H9 (cell line): ENCODE data around the gene SLIT1. TPM values are rescaled to one million over a fixed set of nuclear protein-coding genes. Genes with fewer than 3 reads are reported as not detected.

Experiments used
- DNase-seq: peaks from one replicate; pipeline ENCODE4 v3.0.0-alpha.2; 2017
- H2AFZ ChIP-seq: one replicate; pipeline ENCODE4 v1.6.1; 2013; ENCODE audit warnings: mild to moderate bottlenecking, low read length, control low read depth, moderate library complexity
- H2AK5ac ChIP-seq: 2 replicates; pipeline ENCODE4 v1.6.1; 2013; ENCODE audit warnings: low read length, control low read depth, mixed read lengths; ENCODE audit not compliant: insufficient read length
- H2BK120ac ChIP-seq: one replicate; pipeline ENCODE4 v1.6.1; 2013; ENCODE audit warnings: low read depth, mild to moderate bottlenecking, low read length, control low read depth, inconsistent platforms; ENCODE audit not compliant: poor library complexity, severe bottlenecking
- H2BK12ac ChIP-seq: 2 replicates; pipeline ENCODE4 v1.6.1; 2013; ENCODE audit warnings: low read length, control low read depth, mixed read lengths, low read depth; ENCODE audit not compliant: insufficient read length
- H2BK15ac ChIP-seq: 2 replicates; pipeline ENCODE4 v1.6.1; 2013; ENCODE audit warnings: low read depth, low read length, control low read depth
- H2BK20ac ChIP-seq: one replicate; pipeline ENCODE4 v1.6.1; 2013; ENCODE audit warnings: low read depth, mild to moderate bottlenecking, low read length, control low read depth, inconsistent platforms; ENCODE audit not compliant: poor library complexity, severe bottlenecking
- H2BK5ac ChIP-seq: 2 replicates; pipeline ENCODE4 v1.6.1; 2013; ENCODE audit warnings: low read length, control low read depth, mixed read lengths; ENCODE audit not compliant: insufficient read length
- H3K14ac ChIP-seq: 2 replicates; pipeline ENCODE4 v1.6.1; 2013; ENCODE audit warnings: low read length, control low read depth; ENCODE audit not compliant: insufficient read depth
- H3K18ac ChIP-seq: 2 replicates; pipeline ENCODE4 v1.6.1; 2013; ENCODE audit warnings: low read depth, mild to moderate bottlenecking, mixed read lengths, low read length, control low read depth; ENCODE audit not compliant: insufficient read length
- H3K23ac ChIP-seq: 2 replicates; pipeline ENCODE4 v1.6.1; 2013; ENCODE audit warnings: low read length, control low read depth, mixed read lengths, low read depth; ENCODE audit not compliant: insufficient read length
- H3K23me2 ChIP-seq: 2 replicates; pipeline ENCODE4 v1.6.1; 2013; ENCODE audit warnings: low read depth, mild to moderate bottlenecking, mixed read lengths, low read length, control low read depth; ENCODE audit not compliant: insufficient read length, poor library complexity, severe bottlenecking
- H3K27ac ChIP-seq: 2 replicates; pipeline ENCODE4 v1.5.1; 2013; ENCODE audit warnings: low read length, control low read depth, mixed read lengths, low read depth; ENCODE audit not compliant: insufficient read length
- H3K27me3 ChIP-seq: 2 replicates; pipeline ENCODE4 v1.6.1; 2013; ENCODE audit warnings: low read length, control low read depth, inconsistent platforms; ENCODE audit not compliant: insufficient read depth
- H3K4ac ChIP-seq: 2 replicates; pipeline ENCODE4 v1.6.1; 2013; ENCODE audit warnings: low read depth, mild to moderate bottlenecking, control low read depth, inconsistent platforms, low read length, moderate library complexity
- H3K4me1 ChIP-seq: 2 replicates; pipeline ENCODE4 v1.6.1; 2013; ENCODE audit warnings: low read length, control low read depth, inconsistent platforms; ENCODE audit not compliant: insufficient read depth
- H3K4me2 ChIP-seq: 2 replicates; pipeline ENCODE4 v1.6.1; 2013; ENCODE audit warnings: low read length, control low read depth, mixed read lengths; ENCODE audit not compliant: insufficient read length, insufficient read depth
- H3K56ac ChIP-seq: 2 replicates; pipeline ENCODE4 v1.6.1; 2013; ENCODE audit warnings: low read depth, mild to moderate bottlenecking, mixed read lengths, low read length, control low read depth; ENCODE audit not compliant: insufficient read length
- H3K79me1 ChIP-seq: 2 replicates; pipeline ENCODE4 v1.6.1; 2013; ENCODE audit warnings: low read depth, mild to moderate bottlenecking, moderate library complexity, low read length, control low read depth, inconsistent platforms; ENCODE audit not compliant: insufficient read depth, poor library complexity, severe bottlenecking
- H3K79me2 ChIP-seq: 2 replicates; pipeline ENCODE4 v1.6.1; 2013; ENCODE audit warnings: low read length, control low read depth, inconsistent platforms; ENCODE audit not compliant: insufficient read depth
- H3K9ac ChIP-seq: 2 replicates; pipeline ENCODE4 v1.6.1; 2013; ENCODE audit warnings: low read length, control low read depth, mixed read lengths; ENCODE audit not compliant: insufficient read length; ENCODE audit errors: extremely low read depth
- H3K9me3 ChIP-seq: one replicate; pipeline ENCODE4 v1.6.1; 2013; ENCODE audit warnings: low read depth, low read length, inconsistent platforms; ENCODE audit not compliant: control insufficient read depth
- H3T11ph ChIP-seq: one replicate; pipeline ENCODE4 v1.6.1; 2013; ENCODE audit warnings: mild to moderate bottlenecking, low read length, control low read depth, inconsistent platforms
- H4K20me1 ChIP-seq: one replicate; pipeline ENCODE4 v1.6.1; 2013; ENCODE audit not compliant: control insufficient read depth, insufficient read length, insufficient read depth
- H4K5ac ChIP-seq: 2 replicates; pipeline ENCODE4 v1.6.1; 2013; ENCODE audit warnings: low read depth, mild to moderate bottlenecking, mixed read lengths, low read length, control low read depth; ENCODE audit not compliant: insufficient read length
- H4K8ac ChIP-seq: replicated peaks from 2 replicates; pipeline ENCODE4 v1.6.1; 2013; ENCODE audit warnings: low read length, control low read depth, mixed read lengths, low read depth; ENCODE audit not compliant: insufficient read length
- H4K91ac ChIP-seq: 2 replicates; pipeline ENCODE4 v1.6.1; 2013; ENCODE audit warnings: low read depth, mild to moderate bottlenecking, moderate library complexity, mixed read lengths, low read length, control low read depth; ENCODE audit not compliant: insufficient read length
- H3K27ac Mint-ChIP-seq, 3 experiments: 2 replicates in 2 of 3; 3 replicates in 1 of 3; pipeline ENCODE4 v1.8.0; 2020 to 2021; ENCODE audit warnings: mixed read lengths in 3 of 3, mild to moderate bottlenecking in 1 of 3, moderate library complexity in 1 of 3
- H3K27me3 Mint-ChIP-seq: 2 replicates; pipeline ENCODE4 v1.8.0; 2021; ENCODE audit warnings: low read depth, mild to moderate bottlenecking, moderate library complexity, mixed read lengths
- H3K36me3 Mint-ChIP-seq, 3 experiments: 2 replicates in 2 of 3; 3 replicates in 1 of 3; pipeline ENCODE4 v1.8.0; 2020 to 2021; ENCODE audit warnings: low read depth in 3 of 3, mixed read lengths in 3 of 3; ENCODE audit not compliant: insufficient read depth in 1 of 3
- H3K4me1 Mint-ChIP-seq, 2 experiments: 2 replicates each; pipeline ENCODE4 v1.8.0; 2020; ENCODE audit warnings: mixed read lengths in 2 of 2
- H3K4me3 Mint-ChIP-seq, 2 experiments: 2 replicates in 1 of 2; 3 replicates in 1 of 2; pipeline ENCODE4 v1.8.0; 2020 to 2021; ENCODE audit warnings: mild to moderate bottlenecking in 2 of 2, mixed read lengths in 2 of 2, moderate library complexity in 1 of 2
- H3K9me3 Mint-ChIP-seq, 2 experiments: 2 replicates in 1 of 2; 3 replicates in 1 of 2; pipeline ENCODE4 v1.8.0; 2020; ENCODE audit warnings: mild to moderate bottlenecking in 2 of 2, mixed read lengths in 2 of 2, moderate library complexity in 1 of 2
- WGBS: extraction: QIAGEN DNeasy Blood & Tissue Kit; methylation state at CpG from one replicate; pipeline ENCODE4 v1.1.7; 2013; ENCODE audit warnings: missing lambda C conversion rate, low lambda C conversion rate, mixed read lengths; ENCODE audit not compliant: insufficient read length; ENCODE audit errors: extremely low coverage; 5-methylcytosine and 5-hydroxymethylcytosine counted together
- total RNA-seq: library from RNA; stranded (reverse); gene quantifications from 2 replicates; pipeline ENCODE4 v1.2.1, GENCODE V29; 2021
- TF ChIP-seq, protein P1 (sequence below): fragments of 200-600 bp; sonication (generic); conservative IDR thresholded peaks from 3 replicates; pipeline ENCODE4 v1.8.0; 2021; ENCODE audit warnings: antibody characterized with exemption, mild to moderate bottlenecking

SLIT1 gene
- total RNA-seq, 1 experiment from 2014 or later, result 0.57 TPM

- Mint-ChIP-seq H3K4me1 (peaks cover 16 to 20% of the 10 kb centered on the region in 2 experiments), H3K36me3 (no peaks in the 10 kb centered on the region), H3K4me3 (no peak overlapping the region), H3K9me3 (no peaks in the 10 kb centered on the region), H3K27me3 (no peaks in the 10 kb centered on the region; the same call in none of the 2 replicates), H3K27ac (no peak overlapping the region; a peak in 1 of 7 replicates)
- no peaks in the 10 kb centered on the region for H3K23me2 ChIP-seq
- H2BK5ac ChIP-seq, result no peak overlapping the region
- no peak overlapping the region for H3K4ac ChIP-seq
- no peak overlapping the region; the same call in 1 of the 2 replicates for H3K14ac ChIP-seq
- H3K79me2 ChIP-seq, result no peaks in the 10 kb centered on the region
- H3K27ac ChIP-seq, result no peak overlapping the region
- no peak overlapping the region for H2BK12ac ChIP-seq
- no peak overlapping the region for H4K5ac ChIP-seq
- no peak overlapping the region for H2BK15ac ChIP-seq
- H2AFZ ChIP-seq, result no peak overlapping the region
- H4K91ac ChIP-seq, result no peak overlapping the region
- H3K9me3 ChIP-seq, result no peaks in the 10 kb centered on the region
- no peaks in the 10 kb centered on the region for H4K20me1 ChIP-seq
- H2BK120ac ChIP-seq, result no peak overlapping the region
- no peak overlapping the region for H3K9ac ChIP-seq
- H4K8ac ChIP-seq, result no peak overlapping the region
- no CpG with 5 or more reads among the region's 10 CpGs for WGBS
- H3K27me3 ChIP-seq, result no peaks in the 10 kb centered on the region
- no peaks in the 10 kb centered on the region; the same call in 1 of the 2 replicates for H3K4me1 ChIP-seq
- H3K4me2 ChIP-seq, result no peak overlapping the region
- no peak overlapping the region for H2AK5ac ChIP-seq
- no peak overlapping the region for H3T11ph ChIP-seq
- no peak overlapping the region for H2BK20ac ChIP-seq
- no peak overlapping the region for H3K56ac ChIP-seq
- no peak overlapping the region for H3K18ac ChIP-seq
- H3K79me1 ChIP-seq, result no peaks in the 10 kb centered on the region
- DNase-seq, result no peak
- H3K23ac ChIP-seq, result no peak overlapping the region
- TF ChIP-seq, protein P1, sequence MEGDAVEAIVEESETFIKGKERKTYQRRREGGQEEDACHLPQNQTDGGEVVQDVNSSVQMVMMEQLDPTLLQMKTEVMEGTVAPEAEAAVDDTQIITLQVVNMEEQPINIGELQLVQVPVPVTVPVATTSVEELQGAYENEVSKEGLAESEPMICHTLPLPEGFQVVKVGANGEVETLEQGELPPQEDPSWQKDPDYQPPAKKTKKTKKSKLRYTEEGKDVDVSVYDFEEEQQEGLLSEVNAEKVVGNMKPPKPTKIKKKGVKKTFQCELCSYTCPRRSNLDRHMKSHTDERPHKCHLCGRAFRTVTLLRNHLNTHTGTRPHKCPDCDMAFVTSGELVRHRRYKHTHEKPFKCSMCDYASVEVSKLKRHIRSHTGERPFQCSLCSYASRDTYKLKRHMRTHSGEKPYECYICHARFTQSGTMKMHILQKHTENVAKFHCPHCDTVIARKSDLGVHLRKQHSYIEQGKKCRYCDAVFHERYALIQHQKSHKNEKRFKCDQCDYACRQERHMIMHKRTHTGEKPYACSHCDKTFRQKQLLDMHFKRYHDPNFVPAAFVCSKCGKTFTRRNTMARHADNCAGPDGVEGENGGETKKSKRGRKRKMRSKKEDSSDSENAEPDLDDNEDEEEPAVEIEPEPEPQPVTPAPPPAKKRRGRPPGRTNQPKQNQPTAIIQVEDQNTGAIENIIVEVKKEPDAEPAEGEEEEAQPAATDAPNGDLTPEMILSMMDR, result no peak
Measured at GRCh38 chr10:97150013-97150595, 35.7 kb downstream of the SLIT1 start.
